HepG2 (cell line): Measurements from ENCODE around the gene CEACAM21. TPM values are rescaled to one million over a fixed set of nuclear protein-coding genes. Genes with fewer than 3 reads are reported as not detected.

Experiments
- ATAC-seq: fragments of 200-7000 bp; cut with Tn5 transposase; 3 replicates; pipeline ENCODE4 v1.9.1; 2020; ENCODE audit warnings: mild to moderate bottlenecking, moderate library complexity
- BruUV-seq: library from RNA; stranded (reverse); fragments of 400-500 nt; replicated peaks from 2 replicates; lab custom pipeline; 2021; lab: Mats Ljungman, UMichigan
- CTCF ChIA-PET: fragments of 300-600 bp; formaldehyde crosslinking; extraction: SDS; loops from one replicate; lab custom pipeline; 2021; ENCODE audit warnings: low total read pairs, inconsistent platforms, low intra/inter-chr PET ratio; lab: Yijun Ruan, JAX
- POLR2A ChIA-PET: fragments of 350-600 bp; sonication (Branson Sonifier 250); formaldehyde crosslinking; loops from one replicate; lab custom pipeline; 2020; ENCODE audit warnings: antibody characterized with exemption, inconsistent platforms; lab: Yijun Ruan, JAX
- DNase-seq: peaks from one replicate; pipeline ENCODE4 v3.0.0-alpha.2; 2015; ENCODE audit warnings: low spot score
- FAIRE-seq: peaks from 3 replicates; lab custom pipeline; 2011; peaks lifted over from hg19 to GRCh38; lab: Jason Lieb, UNC
- H2AFZ ChIP-seq: one replicate; pipeline ENCODE4 v1.6.1; 2011; ENCODE audit warnings: low read length, inconsistent platforms
- H3K27ac ChIP-seq: fragments of 300-600 bp; 3 replicates; pipeline ENCODE4 v1.8.0; 2011; ENCODE audit warnings: mixed run types, mild to moderate bottlenecking, mixed read lengths, low read length, inconsistent platforms; ENCODE audit not compliant: insufficient read depth; ENCODE audit errors: extremely low read length
- H3K27me3 ChIP-seq, 2 experiments: fragments of 200-600 bp in 1 of 2; 2 replicates in 1 of 2; 3 replicates in 1 of 2; pipeline versions ENCODE4 v1.6.0 to v1.8.0; 2011; ENCODE audit warnings: low read length in 2 of 2, mild to moderate bottlenecking in 2 of 2, moderate library complexity in 2 of 2, inconsistent platforms in 1 of 2; ENCODE audit not compliant: insufficient read depth in 2 of 2, control insufficient read depth in 1 of 2
- H3K36me3 ChIP-seq, 2 experiments: fragments of 200-600 bp in 1 of 2; replicated peaks in 1 of 2; 2 replicates in 1 of 2; 3 replicates in 1 of 2; pipeline versions ENCODE4 v1.5.1 to v1.8.0; 2011; ENCODE audit warnings: low read length in 2 of 2, inconsistent platforms in 1 of 2; ENCODE audit not compliant: insufficient read depth in 2 of 2, control insufficient read depth in 1 of 2
- H3K4me1 ChIP-seq: 2 replicates; pipeline ENCODE4 v1.5.1; 2012; ENCODE audit warnings: low read length, inconsistent platforms; ENCODE audit not compliant: insufficient read depth
- H3K4me2 ChIP-seq: 2 replicates; pipeline ENCODE4 v1.6.0; 2011; ENCODE audit warnings: low read depth, low read length, inconsistent platforms
- H3K4me3 ChIP-seq, 3 experiments: fragments of 200-600 bp in 1 of 3; sonication (generic), shearing (Covaris generic) in 1 of 3; replicated peaks in 1 of 3; 2 replicates each; pipeline ENCODE4 v1.5.1; 2011 to 2016; ENCODE audit warnings: low read length in 3 of 3, inconsistent platforms in 2 of 3, low read depth in 2 of 3, mild to moderate bottlenecking in 2 of 3, control low read depth in 1 of 3, mixed read lengths in 1 of 3; ENCODE audit not compliant: insufficient read depth in 1 of 3
- H3K79me2 ChIP-seq: one replicate; pipeline ENCODE4 v1.6.1; 2011; ENCODE audit warnings: low read length, inconsistent platforms; ENCODE audit not compliant: insufficient read depth
- H3K9ac ChIP-seq: 2 replicates; pipeline ENCODE4 v1.6.0; 2011; ENCODE audit warnings: mild to moderate bottlenecking, low read depth, low read length, inconsistent platforms; ENCODE audit not compliant: insufficient read depth
- H3K9me3 ChIP-seq: 2 replicates; pipeline ENCODE4 v1.5.1; 2012; ENCODE audit warnings: mild to moderate bottlenecking, low read length
- H4K20me1 ChIP-seq: 2 replicates; pipeline ENCODE4 v1.6.0; 2011; ENCODE audit warnings: inconsistent platforms, mild to moderate bottlenecking, low read length, moderate library complexity; ENCODE audit not compliant: insufficient read depth
- KLF15 ChIP-seq: sonication (generic); formaldehyde crosslinking; IDR thresholded peaks from 2 replicates; pipeline ENCODE4 v1.8.1; 2023; ENCODE audit warnings: borderline replicate concordance, mild to moderate bottlenecking, inconsistent platforms, missing genetic modification reagents, mixed read lengths
- MED1 ChIP-seq: sonication (generic); formaldehyde crosslinking; IDR thresholded peaks from 2 replicates; pipeline ENCODE4 v1.4.0; 2020; ENCODE audit warnings: missing genetic modification reagents
- NCOA5 ChIP-seq: sonication (generic); formaldehyde crosslinking; IDR thresholded peaks from 2 replicates; pipeline ENCODE4 v1.4.0; 2020; ENCODE audit warnings: missing genetic modification reagents
- PAF1 ChIP-seq: IDR thresholded peaks from 2 replicates; pipeline ENCODE4 v1.6.1; 2016; ENCODE audit warnings: missing genetic modification reagents, missing compliant biosample characterization
- SMARCC2 ChIP-seq: fragments of 450-650 bp; IDR thresholded peaks from 2 replicates; pipeline ENCODE4 v1.6.1; 2017; ENCODE audit warnings: antibody characterized with exemption, mild to moderate bottlenecking
- ZNF136 ChIP-seq: sonication (generic); formaldehyde crosslinking; IDR thresholded peaks from 2 replicates; pipeline ENCODE4 v1.8.1; 2022; ENCODE audit warnings: low read depth, mild to moderate bottlenecking, moderate library complexity, missing genetic modification reagents
- ZNF761 ChIP-seq: sonication (generic); formaldehyde crosslinking; conservative IDR thresholded peaks from 2 replicates; pipeline ENCODE4 v1.4.0; 2020; ENCODE audit warnings: mild to moderate bottlenecking, missing genetic modification reagents
- WGBS: methylation state at CpG from one replicate; pipeline ENCODE4 v1.1.6; 2017; ENCODE audit warnings: low lambda C conversion rate; 5-methylcytosine and 5-hydroxymethylcytosine counted together
- in situ Hi-C: cut with HindIII; loops from 2 replicates; pipeline ENCODE4 v1.10.0; 2017; ENCODE audit warnings: low pct_unique_long_range_greater_than_20kb; ENCODE audit not compliant: extremely low pct_ligation_motif_present
- intact Hi-C: fragments of 100-400 bp; cut with micrococcal nuclease; formaldehyde crosslinking; loops from one replicate; pipeline ENCODE4 v1.10.0; 2022; ENCODE audit not compliant: unreplicated experiment
- polyA plus RNA-seq, 8 experiments: library from polyadenylated mRNA; depleted of rRNA in 3 of 8; stranded (reverse) in 7 of 8; unstranded in 1 of 8; fragments of >200 nt; fragmentation: Illumina TruSeq in 4 of 8; extraction: Trizol in 4 of 8; gene quantifications; 2 replicates each; pipeline versions ENCODE4 v1.2.1 to v1.2.3, GENCODE V29; 2011 to 2016; ENCODE audit warnings: low read depth in 4 of 8, missing spikeins in 1 of 8, mixed read lengths in 1 of 8; ENCODE audit not compliant: insufficient read depth in 1 of 8
- total RNA-seq, 5 experiments: library from RNA; depleted of rRNA; stranded (reverse); fragments of >200 nt; fragmentation: Illumina TruSeq; extraction: Trizol; gene quantifications; 2 replicates each; pipeline ENCODE4 v1.2.3, GENCODE V29; 2016; ENCODE audit warnings: low read depth in 1 of 5
- TF ChIP-seq, protein P1 (sequence below): sonication (generic); formaldehyde crosslinking; IDR thresholded peaks from 2 replicates; pipeline ENCODE4 v1.9.0; 2022; ENCODE audit warnings: low read depth, missing genetic modification reagents
- TF ChIP-seq, protein P2 (sequence below): sonication (generic); formaldehyde crosslinking; IDR thresholded peaks from 2 replicates; pipeline ENCODE4 v1.5.1; 2020; ENCODE audit warnings: mild to moderate bottlenecking, missing genetic modification reagents, borderline replicate concordance
- TF ChIP-seq, protein P3 (sequence below): sonication (generic); formaldehyde crosslinking; IDR thresholded peaks from 2 replicates; pipeline ENCODE4 v1.9.0; 2022; ENCODE audit warnings: missing genetic modification reagents, mild to moderate bottlenecking, borderline replicate concordance
- TF ChIP-seq, protein P4 (sequence below): fragments of 450-650 bp; IDR thresholded peaks from 2 replicates; pipeline ENCODE4 v1.6.1; 2017; ENCODE audit warnings: mild to moderate bottlenecking

Gene CEACAM21
- total and polyA plus RNA-seq, 2 of the 13 experiments (the other 11 are each of a cell fraction or from before 2014, with no cell fraction given): 0.05 TPM; not detected in 1

DNA sequence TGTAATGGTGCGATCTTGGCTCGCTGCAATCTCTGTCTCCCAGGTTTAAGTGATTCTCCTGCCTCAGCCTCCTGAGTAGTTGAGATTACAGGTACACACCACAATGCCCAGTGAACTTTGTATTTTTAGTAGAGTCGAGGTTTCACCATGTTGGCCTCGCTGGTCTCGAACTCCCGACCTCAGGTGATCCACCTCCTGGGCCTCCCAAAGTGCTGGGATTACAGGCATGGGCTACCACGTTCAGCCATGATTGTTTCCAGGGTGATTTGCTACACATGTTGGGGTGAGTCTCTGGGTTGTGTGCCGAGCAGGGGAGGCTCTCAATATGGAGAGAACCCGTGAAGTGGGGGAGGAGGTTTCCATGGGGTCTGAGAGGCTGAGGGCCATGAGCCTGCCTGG is 24.8 kb upstream of the CEACAM21 start:
- FAIRE-seq: no peak
- in situ Hi-C loops: no loop called here
- CTCF ChIA-PET: no interaction called here
- H3K4me1 ChIP-seq: peaks cover 9% of the 10 kb centered on the region
- no peak overlapping the region for H3K4me2 ChIP-seq
- no peak overlapping the region for H3K4me3 ChIP-seq
- no peak for ATAC-seq
- POLR2A ChIA-PET: no interaction called here
- peaks cover 7% of the 10 kb centered on the region for H3K9me3 ChIP-seq
- H3K27ac ChIP-seq: no peak overlapping the region
- no peaks in the 10 kb centered on the region for H3K79me2 ChIP-seq
- BruUV-seq: no TSS peak
- intact Hi-C loops: no loop called here
- H4K20me1 ChIP-seq: no peaks in the 10 kb centered on the region
- no peak for DNase-seq
- H2AFZ ChIP-seq: no peak overlapping the region
- H3K9ac ChIP-seq: no peak overlapping the region
- no peaks in the 10 kb centered on the region for H3K36me3 ChIP-seq
- WGBS: 26% methylated on average over 9 of the region's 9 CpGs
- TF ChIP-seq KLF15: no peak
- TF ChIP-seq PAF1 (CRISPR knock-in tag): no peak
- TF ChIP-seq, protein P1, sequence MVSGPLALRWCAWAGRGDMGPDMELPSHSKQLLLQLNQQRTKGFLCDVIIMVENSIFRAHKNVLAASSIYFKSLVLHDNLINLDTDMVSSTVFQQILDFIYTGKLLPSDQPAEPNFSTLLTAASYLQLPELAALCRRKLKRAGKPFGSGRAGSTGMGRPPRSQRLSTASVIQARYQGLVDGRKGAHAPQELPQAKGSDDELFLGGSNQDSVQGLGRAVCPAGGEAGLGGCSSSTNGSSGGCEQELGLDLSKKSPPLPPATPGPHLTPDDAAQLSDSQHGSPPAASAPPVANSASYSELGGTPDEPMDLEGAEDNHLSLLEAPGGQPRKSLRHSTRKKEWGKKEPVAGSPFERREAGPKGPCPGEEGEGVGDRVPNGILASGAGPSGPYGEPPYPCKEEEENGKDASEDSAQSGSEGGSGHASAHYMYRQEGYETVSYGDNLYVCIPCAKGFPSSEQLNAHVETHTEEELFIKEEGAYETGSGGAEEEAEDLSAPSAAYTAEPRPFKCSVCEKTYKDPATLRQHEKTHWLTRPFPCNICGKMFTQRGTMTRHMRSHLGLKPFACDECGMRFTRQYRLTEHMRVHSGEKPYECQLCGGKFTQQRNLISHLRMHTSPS (CRISPR knock-in tag): no peak
- no peak for TF ChIP-seq NCOA5 (CRISPR knock-in tag)
- TF ChIP-seq, protein P2, sequence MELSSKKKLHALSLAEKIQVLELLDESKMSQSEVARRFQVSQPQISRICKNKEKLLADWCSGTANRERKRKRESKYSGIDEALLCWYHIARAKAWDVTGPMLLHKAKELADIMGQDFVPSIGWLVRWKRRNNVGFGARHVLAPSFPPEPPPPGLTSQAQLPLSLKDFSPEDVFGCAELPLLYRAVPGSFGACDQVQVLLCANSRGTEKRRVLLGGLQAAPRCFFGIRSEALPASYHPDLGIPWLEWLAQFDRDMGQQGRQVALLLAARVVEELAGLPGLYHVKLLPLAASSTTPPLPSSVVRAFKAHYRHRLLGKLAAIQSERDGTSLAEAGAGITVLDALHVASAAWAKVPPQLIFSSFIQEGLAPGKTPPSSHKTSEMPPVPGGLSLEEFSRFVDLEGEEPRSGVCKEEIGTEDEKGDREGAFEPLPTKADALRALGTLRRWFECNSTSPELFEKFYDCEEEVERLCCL (CRISPR knock-in tag): no peak
- TF ChIP-seq MED1 (CRISPR knock-in tag): no peak
- no peak for TF ChIP-seq ZNF136 (CRISPR knock-in tag)
- TF ChIP-seq, protein P3, sequence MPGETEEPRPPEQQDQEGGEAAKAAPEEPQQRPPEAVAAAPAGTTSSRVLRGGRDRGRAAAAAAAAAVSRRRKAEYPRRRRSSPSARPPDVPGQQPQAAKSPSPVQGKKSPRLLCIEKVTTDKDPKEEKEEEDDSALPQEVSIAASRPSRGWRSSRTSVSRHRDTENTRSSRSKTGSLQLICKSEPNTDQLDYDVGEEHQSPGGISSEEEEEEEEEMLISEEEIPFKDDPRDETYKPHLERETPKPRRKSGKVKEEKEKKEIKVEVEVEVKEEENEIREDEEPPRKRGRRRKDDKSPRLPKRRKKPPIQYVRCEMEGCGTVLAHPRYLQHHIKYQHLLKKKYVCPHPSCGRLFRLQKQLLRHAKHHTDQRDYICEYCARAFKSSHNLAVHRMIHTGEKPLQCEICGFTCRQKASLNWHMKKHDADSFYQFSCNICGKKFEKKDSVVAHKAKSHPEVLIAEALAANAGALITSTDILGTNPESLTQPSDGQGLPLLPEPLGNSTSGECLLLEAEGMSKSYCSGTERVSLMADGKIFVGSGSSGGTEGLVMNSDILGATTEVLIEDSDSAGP (CRISPR knock-in tag): no peak
- TF ChIP-seq SMARCC2: no peak
- TF ChIP-seq, protein P4, sequence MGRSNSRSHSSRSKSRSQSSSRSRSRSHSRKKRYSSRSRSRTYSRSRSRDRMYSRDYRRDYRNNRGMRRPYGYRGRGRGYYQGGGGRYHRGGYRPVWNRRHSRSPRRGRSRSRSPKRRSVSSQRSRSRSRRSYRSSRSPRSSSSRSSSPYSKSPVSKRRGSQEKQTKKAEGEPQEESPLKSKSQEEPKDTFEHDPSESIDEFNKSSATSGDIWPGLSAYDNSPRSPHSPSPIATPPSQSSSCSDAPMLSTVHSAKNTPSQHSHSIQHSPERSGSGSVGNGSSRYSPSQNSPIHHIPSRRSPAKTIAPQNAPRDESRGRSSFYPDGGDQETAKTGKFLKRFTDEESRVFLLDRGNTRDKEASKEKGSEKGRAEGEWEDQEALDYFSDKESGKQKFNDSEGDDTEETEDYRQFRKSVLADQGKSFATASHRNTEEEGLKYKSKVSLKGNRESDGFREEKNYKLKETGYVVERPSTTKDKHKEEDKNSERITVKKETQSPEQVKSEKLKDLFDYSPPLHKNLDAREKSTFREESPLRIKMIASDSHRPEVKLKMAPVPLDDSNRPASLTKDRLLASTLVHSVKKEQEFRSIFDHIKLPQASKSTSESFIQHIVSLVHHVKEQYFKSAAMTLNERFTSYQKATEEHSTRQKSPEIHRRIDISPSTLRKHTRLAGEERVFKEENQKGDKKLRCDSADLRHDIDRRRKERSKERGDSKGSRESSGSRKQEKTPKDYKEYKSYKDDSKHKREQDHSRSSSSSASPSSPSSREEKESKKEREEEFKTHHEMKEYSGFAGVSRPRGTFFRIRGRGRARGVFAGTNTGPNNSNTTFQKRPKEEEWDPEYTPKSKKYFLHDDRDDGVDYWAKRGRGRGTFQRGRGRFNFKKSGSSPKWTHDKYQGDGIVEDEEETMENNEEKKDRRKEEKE: no peak
- no peak for TF ChIP-seq ZNF761 (CRISPR knock-in tag)
- peaks cover 0 to 32% of the 10 kb centered on the region in 2 experiments; a peak in 4 of 5 replicates for H3K27me3 ChIP-seq
